ENCODE measurements around the gene GRK1.

The GRK1 gene

GRCh38 chr13:113784645-113785024, 117.6 kb downstream of the GRK1 start:
- Histone ChIP-seq H3K27me3 (ENCODE audit: insufficient read depth, insufficient read length) (no peaks in the 10 kb centered on the region), H3K4me1 (ENCODE audit: insufficient read depth, insufficient read length) (no peaks in the 10 kb centered on the region), H3K9ac (ENCODE audit: insufficient read length, low read depth) (no peak overlapping the region), H3K36me3 (ENCODE audit: insufficient read depth, insufficient read length, low read length) (no peaks in the 10 kb centered on the region), H3K9me3 (ENCODE audit: insufficient read depth, low read length) (peaks cover 17% of the 10 kb centered on the region; the same call in 1 of the 2 replicates), H3K4me3 (ENCODE audit: insufficient read length, low read depth) (no peak overlapping the region)
- no peak for DNase-seq (ENCODE audit: low read depth, low spot score)
- TF ChIP-seq ZNF274 (IDR thresholded peaks at IDR 0.05; ENCODE audit: low read depth, low read length), result no peak
- TF ChIP-seq SUZ12 (IDR thresholded peaks at IDR 0.05; ENCODE audit: extremely low read depth, insufficient read depth, insufficient read length), result no peak
- no peak for TF ChIP-seq YY1 (IDR thresholded peaks at IDR 0.05; ENCODE audit: insufficient read depth, insufficient read length)

- H3K4me1 ChIP-seq (ENCODE audit: insufficient read depth, insufficient read length), result no peaks in the 10 kb centered on the region
- H3K4me3 ChIP-seq (ENCODE audit: insufficient read length, low read depth), result no peak overlapping the region
- H3K9me3 ChIP-seq (ENCODE audit: insufficient read depth, low read length), result peaks cover 17% of the 10 kb centered on the region; the same call in 1 of the 2 replicates
- TF ChIP-seq ZNF274 (IDR thresholded peaks at IDR 0.05; ENCODE audit: low read depth, low read length), result no peak
- TF ChIP-seq YY1 (IDR thresholded peaks at IDR 0.05; ENCODE audit: insufficient read depth, insufficient read length), result no peak
- TF ChIP-seq SUZ12 (IDR thresholded peaks at IDR 0.05; ENCODE audit: extremely low read depth, insufficient read depth, insufficient read length), result no peak
- no peak overlapping the region for H3K9ac ChIP-seq (ENCODE audit: insufficient read length, low read depth)
- DNase-seq (ENCODE audit: low read depth, low spot score), result no peak
- H3K36me3 ChIP-seq (ENCODE audit: insufficient read depth, insufficient read length, low read length), result no peaks in the 10 kb centered on the region
- no peaks in the 10 kb centered on the region for H3K27me3 ChIP-seq (ENCODE audit: insufficient read depth, insufficient read length)
Observed at GRCh38 chr13:113785051-113786010, 118.3 kb downstream of the GRK1 start.

GRCh38 chr13:113786262-113786841, 119.3 kb downstream of the GRK1 start:
- Histone ChIP-seq H3K4me1 (ENCODE audit: insufficient read depth, insufficient read length) (no peaks in the 10 kb centered on the region), H3K9me3 (ENCODE audit: insufficient read depth, low read length) (peaks cover 17% of the 10 kb centered on the region; the same call in 1 of the 2 replicates), H3K9ac (ENCODE audit: insufficient read length, low read depth) (no peak overlapping the region), H3K27me3 (ENCODE audit: insufficient read depth, insufficient read length) (no peaks in the 10 kb centered on the region), H3K36me3 (ENCODE audit: insufficient read depth, insufficient read length, low read length) (no peaks in the 10 kb centered on the region), H3K4me3 (ENCODE audit: insufficient read length, low read depth) (no peak overlapping the region)
- no peak for DNase-seq (ENCODE audit: low read depth, low spot score)
- TF ChIP-seq SUZ12 (IDR thresholded peaks at IDR 0.05; ENCODE audit: extremely low read depth, insufficient read depth, insufficient read length), result no peak
- TF ChIP-seq ZNF274 (IDR thresholded peaks at IDR 0.05; ENCODE audit: low read depth, low read length), result no peak
- TF ChIP-seq YY1 (IDR thresholded peaks at IDR 0.05; ENCODE audit: insufficient read depth, insufficient read length), result no peak
